ENCODE results near the gene SWSAP1.

The SWSAP1 gene

DNA sequence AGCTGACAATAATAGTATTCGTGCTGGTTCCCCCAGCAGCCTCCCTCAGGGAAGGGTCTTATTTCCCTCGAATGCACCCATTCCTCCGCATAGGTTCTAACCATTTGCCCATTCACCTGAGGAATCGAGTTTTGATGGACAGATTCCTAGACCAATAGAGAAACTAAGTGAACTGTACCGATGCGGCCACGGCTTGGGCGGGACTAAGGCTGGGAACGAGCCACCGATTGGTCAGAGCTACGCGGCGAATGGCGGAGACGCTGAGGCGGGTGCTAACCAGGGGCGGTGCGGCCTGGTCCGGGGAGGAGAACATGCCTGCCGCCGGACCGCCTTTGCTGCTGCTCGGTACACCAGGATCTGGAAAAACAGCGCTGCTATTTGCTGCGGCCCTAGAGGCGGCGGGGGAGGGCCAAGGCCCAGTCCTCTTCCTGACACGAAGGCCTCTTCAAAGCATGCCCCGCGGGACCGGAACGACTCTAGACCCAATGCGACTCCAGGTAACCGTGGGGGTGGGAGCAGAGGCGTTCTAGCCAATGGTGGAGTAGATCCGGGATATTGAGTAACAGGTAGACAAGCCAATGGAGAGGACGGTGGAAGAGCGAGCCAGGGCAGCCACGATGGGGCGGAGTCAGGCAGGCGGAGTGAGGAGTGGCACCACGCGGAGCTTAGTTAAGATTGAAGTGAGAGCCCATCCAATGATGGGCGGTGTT is at the start of gene SWSAP1 (continued):
- TF ChIP-seq ZNF629 (tag by site-specific recombination; IDR thresholded peaks at IDR 0.05) (peak; percentile 67), YY2 (tag by site-specific recombination; IDR thresholded peaks at IDR 0.05) (peak; percentile 84), ZXDB (tag by site-specific recombination; IDR thresholded peaks at IDR 0.05) (peak; percentile 99), ZNF2 (tag by site-specific recombination; IDR thresholded peaks at IDR 0.05) (peak; percentile 92; the same call in 1 of the 2 replicates), MYNN (tag by site-specific recombination; IDR thresholded peaks at IDR 0.05; ENCODE audit: borderline replicate concordance) (no peak), ZBTB17 (tag by site-specific recombination; IDR thresholded peaks at IDR 0.05) (peak; percentile 58), ZNF10 (tag by site-specific recombination; IDR thresholded peaks at IDR 0.05) (no peak), SP3 (tag by site-specific recombination; IDR thresholded peaks at IDR 0.05) (peak; percentile 96), ZNF24 (tag by site-specific recombination; IDR thresholded peaks at IDR 0.05) (0 out of 2 replicates have a peak, but pooled peaks have one; percentile 13), ZSCAN30 (tag by site-specific recombination; IDR thresholded peaks at IDR 0.05) (peak; percentile 41), GLIS1 (tag by site-specific recombination; IDR thresholded peaks at IDR 0.05) (peak; percentile 25; the same call in 1 of the 2 replicates), ZBTB20 (tag by site-specific recombination; IDR thresholded peaks at IDR 0.05) (peak; percentile 54; the same call in 1 of the 2 replicates), ZNF707 (tag by site-specific recombination; IDR thresholded peaks at IDR 0.05) (no peak), KLF8 (tag by site-specific recombination; IDR thresholded peaks at IDR 0.05) (peak; percentile 82; the same call in 1 of the 2 replicates), ZNF843 (tag by site-specific recombination; IDR thresholded peaks at IDR 0.05) (peak; percentile 28; the same call in 1 of the 2 replicates), TCF7L2 (IDR thresholded peaks at IDR 0.05; ENCODE audit: borderline replicate concordance, low read depth, low read length) (peak; percentile 73; the same call in 1 of the 2 replicates), SCRT2 (tag by site-specific recombination; IDR thresholded peaks at IDR 0.05) (peak; percentile 99), ZBTB21 (tag by site-specific recombination; IDR thresholded peaks at IDR 0.05) (0 out of 2 replicates have a peak, but pooled peaks have one; percentile 7), ZNF473 (tag by site-specific recombination; IDR thresholded peaks at IDR 0.05) (no peak), ZNF514 (tag by site-specific recombination; IDR thresholded peaks at IDR 0.05) (no peak), SCRT1 (tag by site-specific recombination; IDR thresholded peaks at IDR 0.05; ENCODE audit: borderline replicate concordance) (peak; percentile 99)
- TF ChIP-seq, protein P1, sequence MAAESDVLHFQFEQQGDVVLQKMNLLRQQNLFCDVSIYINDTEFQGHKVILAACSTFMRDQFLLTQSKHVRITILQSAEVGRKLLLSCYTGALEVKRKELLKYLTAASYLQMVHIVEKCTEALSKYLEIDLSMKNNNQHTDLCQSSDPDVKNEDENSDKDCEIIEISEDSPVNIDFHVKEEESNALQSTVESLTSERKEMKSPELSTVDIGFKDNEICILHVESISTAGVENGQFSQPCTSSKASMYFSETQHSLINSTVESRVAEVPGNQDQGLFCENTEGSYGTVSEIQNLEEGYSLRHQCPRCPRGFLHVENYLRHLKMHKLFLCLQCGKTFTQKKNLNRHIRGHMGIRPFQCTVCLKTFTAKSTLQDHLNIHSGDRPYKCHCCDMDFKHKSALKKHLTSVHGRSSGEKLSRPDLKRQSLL (tag by site-specific recombination; IDR thresholded peaks at IDR 0.05): no peak; the same call in 1 of the 2 replicates
- TF ChIP-seq, protein P2, sequence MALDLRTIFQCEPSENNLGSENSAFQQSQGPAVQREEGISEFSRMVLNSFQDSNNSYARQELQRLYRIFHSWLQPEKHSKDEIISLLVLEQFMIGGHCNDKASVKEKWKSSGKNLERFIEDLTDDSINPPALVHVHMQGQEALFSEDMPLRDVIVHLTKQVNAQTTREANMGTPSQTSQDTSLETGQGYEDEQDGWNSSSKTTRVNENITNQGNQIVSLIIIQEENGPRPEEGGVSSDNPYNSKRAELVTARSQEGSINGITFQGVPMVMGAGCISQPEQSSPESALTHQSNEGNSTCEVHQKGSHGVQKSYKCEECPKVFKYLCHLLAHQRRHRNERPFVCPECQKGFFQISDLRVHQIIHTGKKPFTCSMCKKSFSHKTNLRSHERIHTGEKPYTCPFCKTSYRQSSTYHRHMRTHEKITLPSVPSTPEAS (tag by site-specific recombination; IDR thresholded peaks at IDR 0.05): no peak; the same call in 1 of the 2 replicates
- TF ChIP-seq, protein P3, sequence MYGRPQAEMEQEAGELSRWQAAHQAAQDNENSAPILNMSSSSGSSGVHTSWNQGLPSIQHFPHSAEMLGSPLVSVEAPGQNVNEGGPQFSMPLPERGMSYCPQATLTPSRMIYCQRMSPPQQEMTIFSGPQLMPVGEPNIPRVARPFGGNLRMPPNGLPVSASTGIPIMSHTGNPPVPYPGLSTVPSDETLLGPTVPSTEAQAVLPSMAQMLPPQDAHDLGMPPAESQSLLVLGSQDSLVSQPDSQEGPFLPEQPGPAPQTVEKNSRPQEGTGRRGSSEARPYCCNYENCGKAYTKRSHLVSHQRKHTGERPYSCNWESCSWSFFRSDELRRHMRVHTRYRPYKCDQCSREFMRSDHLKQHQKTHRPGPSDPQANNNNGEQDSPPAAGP (tag by site-specific recombination; IDR thresholded peaks at IDR 0.05): peak; percentile 78
- TF ChIP-seq, protein P4, sequence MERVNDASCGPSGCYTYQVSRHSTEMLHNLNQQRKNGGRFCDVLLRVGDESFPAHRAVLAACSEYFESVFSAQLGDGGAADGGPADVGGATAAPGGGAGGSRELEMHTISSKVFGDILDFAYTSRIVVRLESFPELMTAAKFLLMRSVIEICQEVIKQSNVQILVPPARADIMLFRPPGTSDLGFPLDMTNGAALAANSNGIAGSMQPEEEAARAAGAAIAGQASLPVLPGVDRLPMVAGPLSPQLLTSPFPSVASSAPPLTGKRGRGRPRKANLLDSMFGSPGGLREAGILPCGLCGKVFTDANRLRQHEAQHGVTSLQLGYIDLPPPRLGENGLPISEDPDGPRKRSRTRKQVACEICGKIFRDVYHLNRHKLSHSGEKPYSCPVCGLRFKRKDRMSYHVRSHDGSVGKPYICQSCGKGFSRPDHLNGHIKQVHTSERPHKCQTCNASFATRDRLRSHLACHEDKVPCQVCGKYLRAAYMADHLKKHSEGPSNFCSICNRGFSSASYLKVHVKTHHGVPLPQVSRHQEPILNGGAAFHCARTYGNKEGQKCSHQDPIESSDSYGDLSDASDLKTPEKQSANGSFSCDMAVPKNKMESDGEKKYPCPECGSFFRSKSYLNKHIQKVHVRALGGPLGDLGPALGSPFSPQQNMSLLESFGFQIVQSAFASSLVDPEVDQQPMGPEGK (tag by site-specific recombination; IDR thresholded peaks at IDR 0.05): peak; percentile 66
- TF ChIP-seq, protein P5, sequence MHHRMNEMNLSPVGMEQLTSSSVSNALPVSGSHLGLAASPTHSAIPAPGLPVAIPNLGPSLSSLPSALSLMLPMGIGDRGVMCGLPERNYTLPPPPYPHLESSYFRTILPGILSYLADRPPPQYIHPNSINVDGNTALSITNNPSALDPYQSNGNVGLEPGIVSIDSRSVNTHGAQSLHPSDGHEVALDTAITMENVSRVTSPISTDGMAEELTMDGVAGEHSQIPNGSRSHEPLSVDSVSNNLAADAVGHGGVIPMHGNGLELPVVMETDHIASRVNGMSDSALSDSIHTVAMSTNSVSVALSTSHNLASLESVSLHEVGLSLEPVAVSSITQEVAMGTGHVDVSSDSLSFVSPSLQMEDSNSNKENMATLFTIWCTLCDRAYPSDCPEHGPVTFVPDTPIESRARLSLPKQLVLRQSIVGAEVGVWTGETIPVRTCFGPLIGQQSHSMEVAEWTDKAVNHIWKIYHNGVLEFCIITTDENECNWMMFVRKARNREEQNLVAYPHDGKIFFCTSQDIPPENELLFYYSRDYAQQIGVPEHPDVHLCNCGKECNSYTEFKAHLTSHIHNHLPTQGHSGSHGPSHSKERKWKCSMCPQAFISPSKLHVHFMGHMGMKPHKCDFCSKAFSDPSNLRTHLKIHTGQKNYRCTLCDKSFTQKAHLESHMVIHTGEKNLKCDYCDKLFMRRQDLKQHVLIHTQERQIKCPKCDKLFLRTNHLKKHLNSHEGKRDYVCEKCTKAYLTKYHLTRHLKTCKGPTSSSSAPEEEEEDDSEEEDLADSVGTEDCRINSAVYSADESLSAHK (tag by site-specific recombination; IDR thresholded peaks at IDR 0.05): 0 out of 2 replicates have a peak, but pooled peaks have one; percentile 33
- TF ChIP-seq, protein P6, sequence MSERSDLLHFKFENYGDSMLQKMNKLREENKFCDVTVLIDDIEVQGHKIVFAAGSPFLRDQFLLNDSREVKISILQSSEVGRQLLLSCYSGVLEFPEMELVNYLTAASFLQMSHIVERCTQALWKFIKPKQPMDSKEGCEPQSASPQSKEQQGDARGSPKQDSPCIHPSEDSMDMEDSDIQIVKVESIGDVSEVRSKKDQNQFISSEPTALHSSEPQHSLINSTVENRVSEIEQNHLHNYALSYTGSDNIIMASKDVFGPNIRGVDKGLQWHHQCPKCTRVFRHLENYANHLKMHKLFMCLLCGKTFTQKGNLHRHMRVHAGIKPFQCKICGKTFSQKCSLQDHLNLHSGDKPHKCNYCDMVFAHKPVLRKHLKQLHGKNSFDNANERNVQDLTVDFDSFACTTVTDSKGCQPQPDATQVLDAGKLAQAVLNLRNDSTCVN (tag by site-specific recombination; optimal IDR thresholded peaks at IDR 0.05): peak; percentile 41
- TF ChIP-seq, protein P7, sequence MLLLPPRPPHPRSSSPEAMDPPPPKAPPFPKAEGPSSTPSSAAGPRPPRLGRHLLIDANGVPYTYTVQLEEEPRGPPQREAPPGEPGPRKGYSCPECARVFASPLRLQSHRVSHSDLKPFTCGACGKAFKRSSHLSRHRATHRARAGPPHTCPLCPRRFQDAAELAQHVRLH (tag by site-specific recombination; IDR thresholded peaks at IDR 0.05): peak; percentile 76; the same call in 1 of the 2 replicates
- TF ChIP-seq, protein P8, sequence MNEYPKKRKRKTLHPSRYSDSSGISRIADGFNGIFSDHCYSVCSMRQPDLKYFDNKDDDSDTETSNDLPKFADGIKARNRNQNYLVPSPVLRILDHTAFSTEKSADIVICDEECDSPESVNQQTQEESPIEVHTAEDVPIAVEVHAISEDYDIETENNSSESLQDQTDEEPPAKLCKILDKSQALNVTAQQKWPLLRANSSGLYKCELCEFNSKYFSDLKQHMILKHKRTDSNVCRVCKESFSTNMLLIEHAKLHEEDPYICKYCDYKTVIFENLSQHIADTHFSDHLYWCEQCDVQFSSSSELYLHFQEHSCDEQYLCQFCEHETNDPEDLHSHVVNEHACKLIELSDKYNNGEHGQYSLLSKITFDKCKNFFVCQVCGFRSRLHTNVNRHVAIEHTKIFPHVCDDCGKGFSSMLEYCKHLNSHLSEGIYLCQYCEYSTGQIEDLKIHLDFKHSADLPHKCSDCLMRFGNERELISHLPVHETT (tag by site-specific recombination; IDR thresholded peaks at IDR 0.05): 0 out of 2 replicates have a peak, but pooled peaks have one; percentile 13
